Spleen (tissue), 7 donors: ENCODE measurements around the gene UCKL1.

ENCODE experiments used
- POLR2A ChIP-seq, 3 donors: fragments of 450-650 bp; IDR thresholded peaks; one replicate each; pipeline ENCODE4 v1.5.1; 2017; ENCODE audit warnings: antibody characterized with exemption in 3 of 3, mild to moderate bottlenecking in 1 of 3
- TF ChIP-seq, protein P1 (sequence below), 11 experiments: fragments of 200-600 bp in 7 of 11; fragments of 450-650 bp in 4 of 11; sonication (generic) in 4 of 11; IDR thresholded peaks in 8 of 11; conservative IDR thresholded peaks in 3 of 11; 1 replicate in 7 of 11; 2 replicates in 4 of 11; pipeline versions ENCODE4 v1.4.0 to v1.8.0; 2016 to 2021; ENCODE audit warnings: antibody characterized with exemption in 11 of 11, inconsistent platforms in 4 of 11, mild to moderate bottlenecking in 1 of 11
- donor health status: DM: no; HTN: no; CAD: no; lungs with moderate emphysema.
- donor health status: DM: no; HTN: no; CAD: no.
- donor health status: DM: no; HTN: no; CAD: no.

DNA sequence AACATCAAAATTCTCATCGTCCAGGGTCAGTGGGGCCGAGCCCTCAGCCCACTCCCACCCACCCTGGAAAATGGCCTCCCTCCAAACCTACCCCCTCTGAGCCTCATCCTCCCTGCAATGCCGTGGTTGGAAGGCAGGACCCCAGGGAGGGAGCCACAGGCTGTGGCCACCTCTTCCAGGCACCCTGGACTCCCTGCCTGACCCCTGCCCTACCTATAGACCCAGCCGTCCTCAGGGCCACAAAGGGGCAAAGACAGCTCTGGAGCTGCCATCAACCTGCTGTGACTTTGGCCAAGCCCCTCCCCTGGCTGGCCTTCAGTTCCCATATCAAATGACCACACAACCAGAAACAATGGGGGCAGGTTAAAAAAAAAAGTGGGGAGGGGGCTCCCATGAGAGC, 2.3 kb upstream of the UCKL1 start:
- TF ChIP-seq, protein P1, sequence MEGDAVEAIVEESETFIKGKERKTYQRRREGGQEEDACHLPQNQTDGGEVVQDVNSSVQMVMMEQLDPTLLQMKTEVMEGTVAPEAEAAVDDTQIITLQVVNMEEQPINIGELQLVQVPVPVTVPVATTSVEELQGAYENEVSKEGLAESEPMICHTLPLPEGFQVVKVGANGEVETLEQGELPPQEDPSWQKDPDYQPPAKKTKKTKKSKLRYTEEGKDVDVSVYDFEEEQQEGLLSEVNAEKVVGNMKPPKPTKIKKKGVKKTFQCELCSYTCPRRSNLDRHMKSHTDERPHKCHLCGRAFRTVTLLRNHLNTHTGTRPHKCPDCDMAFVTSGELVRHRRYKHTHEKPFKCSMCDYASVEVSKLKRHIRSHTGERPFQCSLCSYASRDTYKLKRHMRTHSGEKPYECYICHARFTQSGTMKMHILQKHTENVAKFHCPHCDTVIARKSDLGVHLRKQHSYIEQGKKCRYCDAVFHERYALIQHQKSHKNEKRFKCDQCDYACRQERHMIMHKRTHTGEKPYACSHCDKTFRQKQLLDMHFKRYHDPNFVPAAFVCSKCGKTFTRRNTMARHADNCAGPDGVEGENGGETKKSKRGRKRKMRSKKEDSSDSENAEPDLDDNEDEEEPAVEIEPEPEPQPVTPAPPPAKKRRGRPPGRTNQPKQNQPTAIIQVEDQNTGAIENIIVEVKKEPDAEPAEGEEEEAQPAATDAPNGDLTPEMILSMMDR (IDR thresholded peaks at IDR 0.05 in 8 of 11, conservative IDR thresholded peaks at IDR 0.05 in 3 of 11) = no peak
- no peak for TF ChIP-seq POLR2A (IDR thresholded peaks at IDR 0.05)
